NCI-H2196 treated with DMSO at 0.1 percent for 48 hours (cell line): ENCODE data around the gene OR51S1.
"Not testable (repeated sequence)": the region's sequence is repeated elsewhere in the genome, so short reads cannot be mapped to it uniquely, and the experiment has no call there.

Experiments
- DNase-seq: peaks from one replicate; lab custom pipeline; 2025; ENCODE audit not compliant: unreplicated experiment; lab: John Stamatoyannopoulos, UW

Gene OR51S1

DNA sequence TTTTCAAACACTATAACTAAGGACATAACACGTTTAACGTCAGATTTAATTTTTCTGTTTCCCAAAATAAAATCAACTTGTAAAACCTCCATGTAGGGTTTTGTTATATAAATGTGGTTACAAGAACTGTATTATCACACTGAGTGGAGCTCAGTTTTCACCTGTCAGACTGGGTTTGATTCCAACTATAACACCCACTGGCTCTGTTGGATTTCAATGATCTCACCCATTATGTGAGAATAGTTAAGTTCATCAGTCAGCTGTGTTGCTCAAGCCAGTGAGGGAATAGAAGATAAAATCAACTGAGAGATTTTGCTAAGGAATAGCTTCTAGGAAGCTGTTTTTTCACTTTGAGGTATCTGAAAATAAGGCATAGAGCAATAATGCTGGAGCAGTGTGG is 39.8 kb downstream of the OR51S1 start:
- DNase-seq, result no peak

DNA sequence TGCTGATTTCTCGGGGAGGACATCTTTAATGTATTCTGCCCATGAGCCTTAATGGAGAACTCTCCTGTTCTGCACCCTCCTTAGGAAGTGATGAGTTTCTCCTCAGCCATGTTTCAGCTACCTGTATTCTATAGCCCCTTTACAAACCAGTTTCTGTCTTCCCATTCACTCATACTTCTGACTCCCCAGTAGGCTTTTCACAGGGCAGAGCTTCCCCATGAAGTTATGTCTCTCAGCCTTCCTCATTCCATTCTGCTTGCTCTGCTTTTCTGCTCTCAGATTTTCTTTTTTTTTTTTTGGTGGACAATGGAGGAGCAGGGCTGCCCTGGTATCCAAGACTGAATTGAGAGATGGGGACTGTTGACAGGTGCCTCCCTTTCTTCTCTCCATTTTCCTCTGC is 40.5 kb downstream of the OR51S1 start:
- no peak for DNase-seq

DNA sequence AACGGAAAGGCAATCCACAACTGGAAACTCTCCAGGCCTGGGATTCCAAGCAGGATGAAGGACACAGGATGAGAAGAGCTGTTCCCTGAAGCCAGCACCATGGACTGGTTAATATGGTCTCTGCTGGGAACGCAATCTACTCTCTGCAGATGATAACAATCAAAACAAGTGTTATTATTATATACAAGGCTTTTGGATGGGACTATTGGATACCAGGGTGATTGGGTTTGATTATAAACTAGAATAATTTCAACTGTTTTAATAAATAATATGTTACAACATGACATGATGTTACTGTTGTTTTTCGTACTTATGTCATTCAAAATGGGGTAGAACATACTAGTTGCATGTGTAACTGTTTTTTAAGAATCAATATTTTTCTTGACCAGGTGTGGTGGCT is 44.7 kb downstream of the OR51S1 start, which contains the start of gene OR52R1:
Gene OR52R1, minus strand, starts transcription at position 101 of the 400 bp plus-strand sequence. Its CDS starts 0 bp downstream, at position 101.
- no peak for DNase-seq

DNA sequence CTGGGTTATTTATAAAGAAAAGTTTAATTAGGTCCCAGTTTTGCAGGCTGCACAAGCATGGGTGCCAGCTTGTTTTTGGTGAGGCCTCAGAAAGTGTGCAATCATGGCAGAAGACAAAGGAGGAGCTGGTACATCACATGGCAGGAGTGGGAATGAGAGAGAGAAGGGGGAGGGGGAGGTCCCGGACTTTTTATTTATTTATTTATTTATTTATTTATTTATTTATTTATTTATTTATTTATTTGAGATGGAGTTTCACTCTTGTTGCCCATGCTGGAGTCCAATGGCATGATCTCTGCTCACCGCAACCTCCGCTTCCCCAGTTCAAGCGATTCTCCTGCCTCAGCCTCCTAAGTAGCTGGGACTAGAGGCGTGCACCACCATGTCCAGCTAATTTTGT is 47.7 kb downstream of the OR51S1 start:
- DNase-seq, result not testable (repeated sequence)

DNA sequence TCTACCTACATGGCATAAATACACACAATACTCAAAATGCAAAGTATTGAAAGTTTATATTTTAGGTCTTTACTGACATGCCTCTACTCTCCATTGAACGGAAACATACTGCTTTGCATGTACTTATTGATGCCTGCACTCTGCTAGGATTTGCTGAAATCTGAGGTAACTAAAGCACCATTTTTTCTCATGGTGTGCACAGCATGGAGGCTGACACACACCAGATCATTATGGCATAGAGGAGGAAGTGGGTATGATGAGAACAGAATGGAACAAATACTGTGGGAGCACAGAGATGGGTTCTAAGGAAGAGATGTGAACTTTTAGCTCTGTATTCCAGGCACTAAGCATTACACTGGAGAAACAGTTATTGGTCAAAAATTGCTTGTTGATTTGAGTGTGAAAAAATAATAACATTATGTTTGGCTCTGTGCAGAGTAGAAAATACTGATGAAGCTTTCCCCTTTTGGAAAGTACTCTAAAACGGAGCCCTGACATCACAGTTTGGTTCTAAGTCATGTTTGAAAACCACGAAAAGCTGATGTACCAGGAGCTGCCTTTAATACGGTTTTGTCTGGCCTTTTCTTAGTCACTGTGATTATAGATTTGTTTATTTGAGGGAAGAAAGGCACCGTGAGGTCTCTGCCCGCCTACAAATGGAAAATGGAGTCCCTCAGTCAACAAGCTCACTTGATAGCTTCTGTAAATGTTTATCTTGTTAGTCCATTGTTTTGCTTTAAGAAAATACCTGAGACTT is 50.4 kb downstream of the OR51S1 start:
- DNase-seq, result no peak
